Tibial artery (tissue), 4 donors: ENCODE results near the gene SLC25A39.

Experiments used
- DNase-seq, 2 donors: peaks; one replicate each; pipeline ENCODE4 v3.0.0-alpha.2; 2019
- H3K27ac ChIP-seq, 2 donors: fragments of 200-600 bp; sonication (generic) in 1 of 2; 1 replicate in 1 of 2; 2 replicates in 1 of 2; pipeline ENCODE4 v1.5.1; 2018 to 2019; ENCODE audit warnings: mild to moderate bottlenecking in 1 of 2
- H3K27me3 ChIP-seq, 2 donors: fragments of 200-600 bp; sonication (generic) in 1 of 2; one replicate each; pipeline versions ENCODE4 v1.5.1 to v1.6.0; 2016 to 2019
- H3K36me3 ChIP-seq, 3 donors: fragments of 200-600 bp; sonication (generic) in 2 of 3; one replicate each; pipeline ENCODE4 v1.5.1; 2016 to 2019; ENCODE audit warnings: mild to moderate bottlenecking in 2 of 3
- H3K4me1 ChIP-seq, 4 donors: fragments of 200-600 bp; sonication (generic) in 2 of 4; 1 replicate in 3 of 4; 2 replicates in 1 of 4; pipeline ENCODE4 v1.5.1; 2016 to 2019
- H3K4me3 ChIP-seq, 2 donors: fragments of 200-600 bp; sonication (generic) in 1 of 2; 1 replicate in 1 of 2; 2 replicates in 1 of 2; pipeline ENCODE4 v1.5.1; 2018 to 2019; ENCODE audit warnings: mild to moderate bottlenecking in 2 of 2
- H3K9me3 ChIP-seq, 3 donors: fragments of 200-600 bp; sonication (generic) in 1 of 3; one replicate each; pipeline ENCODE4 v1.5.1; 2016 to 2019
- CTCF ChIP-seq, 2 experiments: fragments of 200-600 bp in 1 of 2; fragments of 450-650 bp in 1 of 2; IDR thresholded peaks; one replicate each; pipeline ENCODE4 v1.5.1; 2017 to 2019; ENCODE audit warnings: antibody characterized with exemption in 2 of 2, mild to moderate bottlenecking in 1 of 2, moderate library complexity in 1 of 2
- intact Hi-C: fragments of 100-400 bp; cut with DNase I; formaldehyde crosslinking; loops from one replicate; pipeline ENCODE4 v1.15.0; 2023; ENCODE audit warnings: low total_unique reads

SLC25A39 gene

GRCh38 chr17:44304651-44305050, 20.0 kb downstream of the SLC25A39 start:
- H3K27me3 ChIP-seq = peaks cover 0 to 68% of the 10 kb centered on the region in 2 donors

GRCh38 chr17:44297975-44298374, 26.6 kb downstream of the SLC25A39 start:
- Histone ChIP-seq H3K27ac (no peak overlapping the region), H3K4me3 (no peak overlapping the region), H3K9me3 (no peaks in the 10 kb centered on the region), H3K36me3 (no peaks in the 10 kb centered on the region), H3K4me1 (no peaks in the 10 kb centered on the region), H3K27me3 (peaks cover 0 to 42% of the 10 kb centered on the region in 2 donors)
- intact Hi-C loops = no loop called here
- no peak for TF ChIP-seq CTCF (IDR thresholded peaks at IDR 0.05)
- no peak for DNase-seq

More at GRCh38 chr17:44304651-44305050, 20.0 kb downstream of the SLC25A39 start:
- no peak for DNase-seq
- H3K27ac ChIP-seq = no peak overlapping the region
- no peaks in the 10 kb centered on the region for H3K36me3 ChIP-seq
- peaks cover 0 to 21% (median 17%) of the 10 kb centered on the region in 4 donors for H3K4me1 ChIP-seq
- no peaks in the 10 kb centered on the region for H3K9me3 ChIP-seq
- intact Hi-C loops = no loop called here
- TF ChIP-seq CTCF (IDR thresholded peaks at IDR 0.05) = no peak
- no peak overlapping the region for H3K4me3 ChIP-seq

GRCh38 chr17:44293509-44294226, 31.0 kb downstream of the SLC25A39 start:
- H3K9me3 ChIP-seq = no peaks in the 10 kb centered on the region
- H3K4me3 ChIP-seq = no peak overlapping the region
- no peaks in the 10 kb centered on the region for H3K36me3 ChIP-seq
- no peaks in the 10 kb centered on the region for H3K4me1 ChIP-seq
- H3K27ac ChIP-seq = no peak overlapping the region
- H3K27me3 ChIP-seq = peaks cover 0 to 19% of the 10 kb centered on the region in 2 donors
- intact Hi-C loops = no loop called here
- no peak for DNase-seq
- no peak for TF ChIP-seq CTCF (IDR thresholded peaks at IDR 0.05)

- intact Hi-C loops = no loop called here
- no peak overlapping the region for H3K27ac ChIP-seq
- DNase-seq = no peak
- no peaks in the 10 kb centered on the region for H3K9me3 ChIP-seq
- no peak overlapping the region for H3K4me3 ChIP-seq
- no peak for TF ChIP-seq CTCF (IDR thresholded peaks at IDR 0.05)
- no peaks in the 10 kb centered on the region for H3K36me3 ChIP-seq
- no peaks in the 10 kb centered on the region for H3K4me1 ChIP-seq
- peaks cover 0 to 13% of the 10 kb centered on the region in 2 donors for H3K27me3 ChIP-seq
Measured at GRCh38 chr17:44287651-44288050, 37.0 kb downstream of the SLC25A39 start.

- intact Hi-C loops = no loop called here
Measured at GRCh38 chr17:44284024-44284400, 40.6 kb downstream of the SLC25A39 start.

More at GRCh38 chr17:44284024-44284400, 40.6 kb downstream of the SLC25A39 start:
- Histone ChIP-seq H3K27me3 (peaks cover 0 to 24% of the 10 kb centered on the region in 2 donors), H3K27ac (no peak overlapping the region), H3K9me3 (no peaks in the 10 kb centered on the region), H3K4me1 (peaks cover 0 to 9% (median 0%) of the 10 kb centered on the region in 4 donors), H3K36me3 (no peaks in the 10 kb centered on the region), H3K4me3 (no peak overlapping the region)
- no peak for DNase-seq
- TF ChIP-seq CTCF (IDR thresholded peaks at IDR 0.05) = no peak
